ENCODE measurements around the gene PCK1.

PCK1 gene

GRCh38 chr20:57576617-57577550, 16.0 kb downstream of the PCK1 start:
- no peak for DNase-seq (ENCODE audit: low read depth, low spot score)

GRCh38 chr20:57577679-57578475, 17.0 kb downstream of the PCK1 start:
- DNase-seq (ENCODE audit: low read depth, low spot score) = no peak

- DNase-seq (ENCODE audit: low read depth, low spot score) = no peak
Measured at GRCh38 chr20:57578476-57579165, 17.7 kb downstream of the PCK1 start.

- DNase-seq (ENCODE audit: low read depth, low spot score) = no peak
Measured at GRCh38 chr20:57579331-57579897, 18.5 kb downstream of the PCK1 start.

GRCh38 chr20:57579898-57580447, 19.1 kb downstream of the PCK1 start:
- DNase-seq (ENCODE audit: low read depth, low spot score) = no peak

GRCh38 chr20:57580478-57581201, 19.7 kb downstream of the PCK1 start:
- DNase-seq (ENCODE audit: low read depth, low spot score) = no peak

GRCh38 chr20:57581202-57582028, 20.5 kb downstream of the PCK1 start:
- DNase-seq (ENCODE audit: low read depth, low spot score) = no peak

GRCh38 chr20:57582029-57582378, 21.1 kb downstream of the PCK1 start:
- DNase-seq (ENCODE audit: low read depth, low spot score) = no peak

GRCh38 chr20:57582432-57583288, 21.8 kb downstream of the PCK1 start:
- no peak for DNase-seq (ENCODE audit: low read depth, low spot score)

GRCh38 chr20:57583289-57584257, 22.7 kb downstream of the PCK1 start:
- no peak for DNase-seq (ENCODE audit: low read depth, low spot score)

GRCh38 chr20:57584768-57585461, 24.0 kb downstream of the PCK1 start:
- DNase-seq (ENCODE audit: low read depth, low spot score) = no peak

- no peak for DNase-seq (ENCODE audit: low read depth, low spot score)
Measured at GRCh38 chr20:57585466-57586213, 24.7 kb downstream of the PCK1 start.

- DNase-seq (ENCODE audit: low read depth, low spot score) = no peak
Measured at GRCh38 chr20:57586370-57586793, 25.5 kb downstream of the PCK1 start.

GRCh38 chr20:57586943-57587277, 26.0 kb downstream of the PCK1 start:
- no peak for DNase-seq (ENCODE audit: low read depth, low spot score)

- DNase-seq (ENCODE audit: low read depth, low spot score) = no peak
Measured at GRCh38 chr20:57587278-57587988, 26.5 kb downstream of the PCK1 start.

- no peak for DNase-seq (ENCODE audit: low read depth, low spot score)
Measured at GRCh38 chr20:57587989-57588377, 27.1 kb downstream of the PCK1 start.
